Ascending aorta (tissue), 2 donors: Measurements from ENCODE around the gene ADAMTS15. TPM values are rescaled to one million over a fixed set of nuclear protein-coding genes. Genes with fewer than 3 reads are reported as not detected.

Source experiments
- DNase-seq, 2 donors: peaks; one replicate each; pipeline ENCODE4 v3.0.0-alpha.2; 2019; ENCODE audit warnings: low spot score in 2 of 2
- H3K27ac ChIP-seq, 2 donors: fragments of 200-600 bp; sonication (generic); one replicate each; pipeline ENCODE4 v1.5.1; 2016 to 2017; ENCODE audit warnings: mild to moderate bottlenecking in 1 of 2
- H3K27me3 ChIP-seq: fragments of 200-600 bp; sonication (generic); one replicate; pipeline ENCODE4 v1.5.1; 2017
- H3K36me3 ChIP-seq, 2 donors: fragments of 200-600 bp; sonication (generic); one replicate each; pipeline ENCODE4 v1.5.1; 2016
- H3K4me1 ChIP-seq, 2 donors: fragments of 200-600 bp; sonication (generic); one replicate each; pipeline ENCODE4 v1.5.1; 2016 to 2017; ENCODE audit warnings: mild to moderate bottlenecking in 1 of 2
- H3K4me3 ChIP-seq, 2 donors: fragments of 200-600 bp; sonication (generic); one replicate each; pipeline ENCODE4 v1.5.1; 2016 to 2017; ENCODE audit warnings: mild to moderate bottlenecking in 1 of 2
- H3K9me3 ChIP-seq, 2 donors: fragments of 200-600 bp; sonication (generic); one replicate each; pipeline ENCODE4 v1.5.1; 2016
- intact Hi-C: fragments of 100-400 bp; cut with DNase I; formaldehyde crosslinking; loops from one replicate; pipeline ENCODE4 v1.15.1; 2023
- total RNA-seq: library from RNA; depleted of rRNA; stranded (reverse); fragments of >200 nt; gene quantifications from one replicate; pipeline ENCODE4 v1.1.0, GENCODE V29; 2016
- TF ChIP-seq, protein P1 (sequence below), 3 experiments: fragments of 200-600 bp in 2 of 3; fragments of 450-650 bp in 1 of 3; sonication (generic) in 2 of 3; IDR thresholded peaks; one replicate each; pipeline ENCODE4 v1.5.1; 2016 to 2019; ENCODE audit warnings: antibody characterized with exemption in 3 of 3, mild to moderate bottlenecking in 1 of 3, moderate library complexity in 1 of 3

ADAMTS15 gene
- total RNA-seq, 1 donor from 2014 or later: 20.4 TPM

GRCh38 chr11:130439160-130439519 lies 9.3 kb upstream of the ADAMTS15 start:
- TF ChIP-seq, protein P1, sequence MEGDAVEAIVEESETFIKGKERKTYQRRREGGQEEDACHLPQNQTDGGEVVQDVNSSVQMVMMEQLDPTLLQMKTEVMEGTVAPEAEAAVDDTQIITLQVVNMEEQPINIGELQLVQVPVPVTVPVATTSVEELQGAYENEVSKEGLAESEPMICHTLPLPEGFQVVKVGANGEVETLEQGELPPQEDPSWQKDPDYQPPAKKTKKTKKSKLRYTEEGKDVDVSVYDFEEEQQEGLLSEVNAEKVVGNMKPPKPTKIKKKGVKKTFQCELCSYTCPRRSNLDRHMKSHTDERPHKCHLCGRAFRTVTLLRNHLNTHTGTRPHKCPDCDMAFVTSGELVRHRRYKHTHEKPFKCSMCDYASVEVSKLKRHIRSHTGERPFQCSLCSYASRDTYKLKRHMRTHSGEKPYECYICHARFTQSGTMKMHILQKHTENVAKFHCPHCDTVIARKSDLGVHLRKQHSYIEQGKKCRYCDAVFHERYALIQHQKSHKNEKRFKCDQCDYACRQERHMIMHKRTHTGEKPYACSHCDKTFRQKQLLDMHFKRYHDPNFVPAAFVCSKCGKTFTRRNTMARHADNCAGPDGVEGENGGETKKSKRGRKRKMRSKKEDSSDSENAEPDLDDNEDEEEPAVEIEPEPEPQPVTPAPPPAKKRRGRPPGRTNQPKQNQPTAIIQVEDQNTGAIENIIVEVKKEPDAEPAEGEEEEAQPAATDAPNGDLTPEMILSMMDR (IDR thresholded peaks at IDR 0.05): no peak
- no peaks in the 10 kb centered on the region for H3K9me3 ChIP-seq
- no peak overlapping the region for H3K4me3 ChIP-seq
- no peak for DNase-seq
- no peak overlapping the region for H3K27ac ChIP-seq
- H3K36me3 ChIP-seq: no peaks in the 10 kb centered on the region
- H3K27me3 ChIP-seq: no peaks in the 10 kb centered on the region
- peaks cover 0 to 3% of the 10 kb centered on the region in 2 donors for H3K4me1 ChIP-seq
- intact Hi-C loops: no loop called here

DNA sequence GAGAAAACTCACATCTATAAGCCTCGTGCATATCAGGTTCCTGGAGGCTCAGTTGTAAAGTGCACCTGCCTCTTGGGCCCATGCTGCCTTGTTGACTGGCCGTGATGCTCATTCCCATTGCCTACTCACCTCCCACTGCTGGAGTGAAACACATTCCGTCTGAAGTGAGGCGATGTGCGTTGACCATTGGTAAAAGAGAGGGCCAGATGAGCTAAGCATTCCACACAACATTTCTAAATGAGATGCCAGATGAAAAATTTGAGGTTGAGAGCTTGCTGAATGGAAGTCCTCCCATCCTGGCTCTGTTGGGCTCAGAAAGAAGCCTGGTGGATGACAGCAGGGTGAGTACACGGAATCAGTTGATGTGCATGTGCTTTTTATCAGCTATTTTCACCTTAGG lies 8.6 kb upstream of the ADAMTS15 start:
- intact Hi-C loops: no loop called here
- TF ChIP-seq, protein P1 (IDR thresholded peaks at IDR 0.05): no peak
- DNase-seq: no peak
- H3K9me3 ChIP-seq: no peaks in the 10 kb centered on the region
- H3K27ac ChIP-seq: no peak overlapping the region
- no peaks in the 10 kb centered on the region for H3K36me3 ChIP-seq
- H3K4me3 ChIP-seq: no peak overlapping the region
- peaks cover 0 to 3% of the 10 kb centered on the region in 2 donors for H3K4me1 ChIP-seq
- no peaks in the 10 kb centered on the region for H3K27me3 ChIP-seq

DNA sequence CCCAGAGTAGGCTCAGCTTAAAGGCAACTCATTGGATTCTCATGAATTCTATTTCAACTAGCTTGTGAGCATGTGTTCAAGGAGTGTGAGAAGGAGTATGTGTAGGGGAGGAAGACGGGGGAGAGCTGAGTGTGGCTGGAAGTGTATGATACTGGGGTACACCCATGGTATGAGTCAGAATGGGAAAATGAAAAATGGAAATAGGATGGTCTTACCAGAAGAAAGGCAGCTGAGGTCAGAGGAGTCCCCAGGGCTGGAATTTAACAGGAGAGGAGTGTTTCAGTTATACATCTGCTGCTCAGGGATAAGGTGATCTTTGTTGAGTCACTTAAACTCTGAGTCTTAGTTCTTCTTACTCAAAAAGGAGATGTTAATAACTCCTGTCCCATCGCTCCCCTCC lies 6.7 kb upstream of the ADAMTS15 start:
- H3K4me3 ChIP-seq: no peak overlapping the region
- TF ChIP-seq, protein P1 (IDR thresholded peaks at IDR 0.05): no peak

GRCh38 chr11:130442737-130443136 lies 5.7 kb upstream of the ADAMTS15 start:
- Histone ChIP-seq H3K9me3 (no peaks in the 10 kb centered on the region), H3K27ac (no peak overlapping the region), H3K4me1 (no peaks in the 10 kb centered on the region), H3K27me3 (no peaks in the 10 kb centered on the region), H3K36me3 (no peaks in the 10 kb centered on the region), H3K4me3 (no peak overlapping the region)
- TF ChIP-seq, protein P1 (IDR thresholded peaks at IDR 0.05): no peak
- no peak for DNase-seq
- intact Hi-C loops: no loop called here

More for the DNA sequence above, 6.7 kb upstream of the ADAMTS15 start:
- DNase-seq: no peak
- no peaks in the 10 kb centered on the region for H3K9me3 ChIP-seq
- no peaks in the 10 kb centered on the region for H3K27me3 ChIP-seq
- no peak overlapping the region for H3K27ac ChIP-seq
- no peaks in the 10 kb centered on the region for H3K36me3 ChIP-seq
- no peaks in the 10 kb centered on the region for H3K4me1 ChIP-seq
- intact Hi-C loops: no loop called here

DNA sequence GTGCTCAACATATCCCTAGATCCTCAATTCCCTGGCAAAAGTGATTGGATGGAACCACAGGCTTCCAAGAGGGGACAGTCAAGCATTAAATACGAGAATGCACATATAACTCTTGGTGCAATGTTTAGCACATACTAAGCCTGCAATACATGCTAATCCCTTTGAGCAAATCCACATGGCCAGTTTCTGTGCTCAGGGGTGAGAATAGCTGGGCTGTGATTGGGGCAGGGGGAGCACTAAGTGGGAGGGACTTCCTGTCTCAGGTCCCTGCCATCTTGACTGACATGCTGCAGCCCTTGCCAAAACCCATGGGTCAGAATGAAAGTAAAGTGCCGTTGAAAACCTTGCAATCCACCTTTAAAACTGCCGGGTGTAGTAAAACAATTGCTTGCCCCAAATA lies 2.7 kb upstream of the ADAMTS15 start:
- H3K4me3 ChIP-seq: no peak overlapping the region
- intact Hi-C loops: loop anchor here (5.0 kb wide), 1 partner anchor 232 kb away; no protein-coding TSS in a partner anchor

More for the DNA sequence above, 2.7 kb upstream of the ADAMTS15 start:
- Histone ChIP-seq H3K4me1 (peaks cover 4 to 6% of the 10 kb centered on the region in 2 donors), H3K9me3 (no peaks in the 10 kb centered on the region), H3K36me3 (no peaks in the 10 kb centered on the region), H3K27ac (no peak overlapping the region), H3K27me3 (no peaks in the 10 kb centered on the region)
- no peak for DNase-seq
- TF ChIP-seq, protein P1 (IDR thresholded peaks at IDR 0.05): no peak
